ENCODE results near the gene FNDC8. TPM values are rescaled to one million over a fixed set of nuclear protein-coding genes. Genes with fewer than 3 reads are reported as not detected.
A peak's percentile ranks its signal among the peaks of the same experiment; 100 is the strongest.

FNDC8 gene
- total and polyA plus RNA-seq, 2 of the 4 experiments (the other 2 are of a cell fraction), result not detected

DNA sequence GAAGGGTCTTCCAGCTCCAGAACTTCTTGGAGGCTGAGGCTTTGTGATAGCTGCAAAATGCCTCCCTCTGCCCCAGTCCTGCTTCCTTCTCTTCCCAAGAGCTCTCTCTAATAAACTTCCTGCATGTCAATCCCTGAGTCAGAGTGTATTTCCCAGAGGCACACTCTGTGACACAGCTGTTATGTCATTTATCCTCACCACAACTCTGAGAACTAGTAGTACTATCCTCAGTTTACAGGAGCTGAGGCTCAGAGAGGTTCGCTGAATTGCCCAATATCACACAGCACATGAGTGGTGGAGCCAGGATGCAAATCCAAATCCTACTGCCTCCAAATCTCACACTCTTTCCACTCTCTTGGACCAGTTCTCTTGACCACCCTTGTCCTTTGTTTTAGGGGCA lies 46.3 kb downstream of the FNDC8 start:
- H3K9ac ChIP-seq (ENCODE audit: low read depth, low read length), result no peak overlapping the region
- dilution Hi-C loops (cut with HindIII; ENCODE audit: low sequenced_read_pairs, unreplicated experiment), result no loop called here
- H2AFZ ChIP-seq (replicated peaks; ENCODE audit: low read length, poor library complexity), result no peak overlapping the region
- no peak overlapping the region for H4K5ac ChIP-seq (ENCODE audit: low read depth, low read length)
- 0 out of 2 replicates have a peak, but pooled peaks cover 5% of the 10 kb centered on the region for H3K9me1 ChIP-seq (ENCODE audit: insufficient read depth, low read length)
- POLR2A ChIA-PET (ENCODE audit: unreplicated experiment), result no interaction called here
- no peaks in the 10 kb centered on the region for H3K79me1 ChIP-seq (ENCODE audit: low read depth in 1 of 2, low read length in 2 of 2)
- H3K4me1 ChIP-seq (ENCODE audit: control insufficient read depth, insufficient read depth, low read length), result peaks cover 4% of the 10 kb centered on the region; the same call in 1 of the 2 replicates
- H3K27me3 ChIP-seq (ENCODE audit: control insufficient read depth, insufficient read depth, low read length), result peaks cover 8% of the 10 kb centered on the region
- no peak overlapping the region for H3K27ac ChIP-seq (ENCODE audit: insufficient read depth, low read length)
- ATAC-seq (ENCODE audit: low read depth), result peak; percentile 60
- no peak overlapping the region for H2AK5ac ChIP-seq (ENCODE audit: low read depth, low read length)
- H4K91ac ChIP-seq (ENCODE audit: insufficient read depth, low read depth, low read length), result no peak overlapping the region
- no peaks in the 10 kb centered on the region for H4K20me1 ChIP-seq (ENCODE audit: insufficient read depth, low read length)
- no peak overlapping the region for H2BK5ac ChIP-seq (ENCODE audit: low read depth, low read length, poor library complexity, severe bottlenecking)
- CTCF ChIA-PET, result interaction anchor here (1.0 kb wide), 1 partner anchor 372 kb away, joined by 3 read pairs; no protein-coding TSS in a partner anchor
- BruUV-seq (replicated peaks), result no TSS peak
- no peak overlapping the region for H2BK20ac ChIP-seq (ENCODE audit: low read depth, low read length)
- no peak overlapping the region for H3K4ac ChIP-seq (ENCODE audit: low read depth, low read length)
- no peak overlapping the region for H3K23ac ChIP-seq (ENCODE audit: low read depth, low read length)
- 80% methylated on average over 1 of the region's 1 CpG; no CpG with 5 or more reads in 1 of the 2 experiments for WGBS, 2 experiments (ENCODE audit: extremely low coverage in 2 of 2, insufficient read length in 1 of 2)
- TF ChIP-seq, protein P1, sequence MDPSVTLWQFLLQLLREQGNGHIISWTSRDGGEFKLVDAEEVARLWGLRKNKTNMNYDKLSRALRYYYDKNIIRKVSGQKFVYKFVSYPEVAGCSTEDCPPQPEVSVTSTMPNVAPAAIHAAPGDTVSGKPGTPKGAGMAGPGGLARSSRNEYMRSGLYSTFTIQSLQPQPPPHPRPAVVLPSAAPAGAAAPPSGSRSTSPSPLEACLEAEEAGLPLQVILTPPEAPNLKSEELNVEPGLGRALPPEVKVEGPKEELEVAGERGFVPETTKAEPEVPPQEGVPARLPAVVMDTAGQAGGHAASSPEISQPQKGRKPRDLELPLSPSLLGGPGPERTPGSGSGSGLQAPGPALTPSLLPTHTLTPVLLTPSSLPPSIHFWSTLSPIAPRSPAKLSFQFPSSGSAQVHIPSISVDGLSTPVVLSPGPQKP (IDR thresholded peaks at IDR 0.05; ENCODE audit: borderline replicate concordance, low read depth, low read length), result no peak
- TF ChIP-seq MAFK (IDR thresholded peaks at IDR 0.05; ENCODE audit: low read depth, low read length), result no peak
- no peak for TF ChIP-seq CTCF (conservative IDR thresholded peaks at IDR 0.05; ENCODE audit: low read depth, low read length)
- peak; percentile 21; the same call in 1 of the 2 replicates for TF ChIP-seq CEBPB (IDR thresholded peaks at IDR 0.05; ENCODE audit: low read depth, low read length)
- no peak for TF ChIP-seq RAD21 (IDR thresholded peaks at IDR 0.05; ENCODE audit: low read length)
- no peak overlapping the region for H2BK120ac ChIP-seq (ENCODE audit: low read depth, low read length)
- no peaks in the 10 kb centered on the region for H3K9me3 ChIP-seq (ENCODE audit: control insufficient read depth, insufficient read depth, low read length)
- H2BK15ac ChIP-seq (ENCODE audit: low read depth, low read length), result no peak overlapping the region
- no peak overlapping the region for H3K56ac ChIP-seq (ENCODE audit: extremely low read depth, insufficient read depth, low read length)
- H3K36me3 ChIP-seq (ENCODE audit: control insufficient read depth, insufficient read depth, low read length), result no peaks in the 10 kb centered on the region
- no peak overlapping the region for H4K8ac ChIP-seq (ENCODE audit: low read depth in 2 of 2, low read length in 2 of 2)
- peak; percentile 62 for DNase-seq
- H3K4me2 ChIP-seq (ENCODE audit: low read depth, low read length), result no peak overlapping the region
- no peak overlapping the region for H3K4me3 ChIP-seq (ENCODE audit: insufficient read depth, low read depth, low read length)
- intact Hi-C loops (cut with micrococcal nuclease), result no loop called here
- H3K14ac ChIP-seq (replicated peaks; ENCODE audit: low read depth, low read length), result no peak overlapping the region
- in situ Hi-C loops (cut with MboI; ENCODE audit: low sequenced_read_pairs), result loop anchor here (5.0 kb wide), 1 partner anchor 370 kb away; the partner anchor contains the start of gene SLFN12L
- H2AK9ac ChIP-seq (replicated peaks; ENCODE audit: low read depth, low read length, poor library complexity), result no peak overlapping the region
- no peak overlapping the region for H3K18ac ChIP-seq (ENCODE audit: low read depth, low read length)
